NOMO-1 (cell line): ENCODE results near the gene ZDHHC14.
"Not testable (repeated sequence)": the region's sequence is repeated elsewhere in the genome, so short reads cannot be mapped to it uniquely, and the experiment has no call there.

Experiments
- DNase-seq, 2 experiments: peaks; one replicate each; lab custom pipeline; 2025; ENCODE audit not compliant: unreplicated experiment in 2 of 2; lab: John Stamatoyannopoulos, UW

ZDHHC14 gene

GRCh38 chr6:157586476-157587126 is 205.6 kb downstream of the ZDHHC14 start:
- DNase-seq, result no peak

- DNase-seq, result no peak
Measured at GRCh38 chr6:157587127-157587926, 206.3 kb downstream of the ZDHHC14 start.

- DNase-seq, result not testable (repeated sequence)
Measured at GRCh38 chr6:157590654-157591053, 209.7 kb downstream of the ZDHHC14 start.

- DNase-seq, result no peak
Measured at GRCh38 chr6:157592541-157592940, 211.6 kb downstream of the ZDHHC14 start.

- DNase-seq, result no peak
Measured at GRCh38 chr6:157592980-157593379, 212.0 kb downstream of the ZDHHC14 start.

GRCh38 chr6:157593596-157593995 is 212.6 kb downstream of the ZDHHC14 start:
- DNase-seq, result no peak

GRCh38 chr6:157594292-157594691 is 213.3 kb downstream of the ZDHHC14 start:
- DNase-seq, result no peak

- DNase-seq, result no peak
Measured at GRCh38 chr6:157595768-157596167, 214.8 kb downstream of the ZDHHC14 start.

- no peak for DNase-seq
Measured at GRCh38 chr6:157596461-157596860, 215.5 kb downstream of the ZDHHC14 start.

GRCh38 chr6:157596886-157597285 is 215.9 kb downstream of the ZDHHC14 start:
- DNase-seq, result no peak

GRCh38 chr6:157597461-157598312 is 216.7 kb downstream of the ZDHHC14 start:
- peak in 1 of 2 experiments; percentile 2 for DNase-seq

- DNase-seq, result no peak
Measured at GRCh38 chr6:157599191-157599590, 218.2 kb downstream of the ZDHHC14 start.

- DNase-seq, result no peak
Measured at GRCh38 chr6:157600807-157601206, 219.8 kb downstream of the ZDHHC14 start.

- DNase-seq, result no peak
Measured at GRCh38 chr6:157602521-157603295, 221.7 kb downstream of the ZDHHC14 start.

GRCh38 chr6:157603314-157603940 is 222.4 kb downstream of the ZDHHC14 start:
- no peak for DNase-seq

- no peak for DNase-seq
Measured at GRCh38 chr6:157603971-157604370, 223.0 kb downstream of the ZDHHC14 start.

GRCh38 chr6:157604816-157605215 is 223.8 kb downstream of the ZDHHC14 start:
- no peak for DNase-seq

- DNase-seq, result no peak
Measured at GRCh38 chr6:157605484-157605883, 224.5 kb downstream of the ZDHHC14 start.

- DNase-seq, result no peak
Measured at GRCh38 chr6:157606516-157606915, 225.5 kb downstream of the ZDHHC14 start.
